ENCODE data around the gene TRUB1.

DNA sequence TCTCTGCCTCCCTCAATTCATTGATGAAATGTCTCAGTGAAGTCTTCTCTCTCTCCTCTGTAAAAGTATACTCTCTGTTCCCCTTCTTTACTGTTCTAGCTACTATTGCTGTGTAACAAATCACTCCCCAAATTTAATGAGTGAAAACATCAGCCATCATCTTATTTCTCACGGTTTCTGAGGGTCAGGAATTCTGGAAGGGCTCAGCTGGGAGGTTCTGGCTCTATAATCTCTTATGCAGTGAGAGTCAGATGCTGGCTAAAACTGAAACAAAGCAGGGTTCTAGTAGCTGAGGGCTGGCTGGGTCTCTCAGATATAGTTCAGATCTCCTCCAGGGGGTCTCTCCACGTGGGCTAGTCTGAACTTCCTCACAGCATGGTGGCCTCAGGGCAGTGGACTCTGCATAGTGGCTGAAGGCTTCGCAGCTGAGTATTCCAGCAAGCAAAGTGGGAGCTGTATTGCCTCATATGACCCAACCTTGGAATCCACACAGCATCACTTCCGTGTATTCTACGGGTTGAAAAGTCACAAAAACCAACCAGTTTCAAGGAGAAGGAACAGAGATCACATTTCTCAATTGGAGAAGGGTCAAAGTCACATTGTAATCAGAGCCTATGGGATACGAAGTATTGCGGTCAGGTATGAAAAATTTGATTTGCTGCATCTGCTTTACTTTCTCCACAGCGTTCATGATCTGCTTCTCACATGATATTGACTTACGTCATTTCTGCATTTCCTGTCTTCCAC is 80.4 kb downstream of the TRUB1 start:
- TF ChIP-seq, protein P1, sequence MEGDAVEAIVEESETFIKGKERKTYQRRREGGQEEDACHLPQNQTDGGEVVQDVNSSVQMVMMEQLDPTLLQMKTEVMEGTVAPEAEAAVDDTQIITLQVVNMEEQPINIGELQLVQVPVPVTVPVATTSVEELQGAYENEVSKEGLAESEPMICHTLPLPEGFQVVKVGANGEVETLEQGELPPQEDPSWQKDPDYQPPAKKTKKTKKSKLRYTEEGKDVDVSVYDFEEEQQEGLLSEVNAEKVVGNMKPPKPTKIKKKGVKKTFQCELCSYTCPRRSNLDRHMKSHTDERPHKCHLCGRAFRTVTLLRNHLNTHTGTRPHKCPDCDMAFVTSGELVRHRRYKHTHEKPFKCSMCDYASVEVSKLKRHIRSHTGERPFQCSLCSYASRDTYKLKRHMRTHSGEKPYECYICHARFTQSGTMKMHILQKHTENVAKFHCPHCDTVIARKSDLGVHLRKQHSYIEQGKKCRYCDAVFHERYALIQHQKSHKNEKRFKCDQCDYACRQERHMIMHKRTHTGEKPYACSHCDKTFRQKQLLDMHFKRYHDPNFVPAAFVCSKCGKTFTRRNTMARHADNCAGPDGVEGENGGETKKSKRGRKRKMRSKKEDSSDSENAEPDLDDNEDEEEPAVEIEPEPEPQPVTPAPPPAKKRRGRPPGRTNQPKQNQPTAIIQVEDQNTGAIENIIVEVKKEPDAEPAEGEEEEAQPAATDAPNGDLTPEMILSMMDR (conservative IDR thresholded peaks at IDR 0.05 in 1 of 2, IDR thresholded peaks at IDR 0.05 in 1 of 2; ENCODE audit: extremely low read depth in 1 of 2, insufficient read depth in 1 of 2, low read depth in 1 of 2, low read length in 2 of 2): no peak
- TF ChIP-seq EZH2 (IDR thresholded peaks at IDR 0.05; ENCODE audit: borderline replicate concordance, low read length): no peak
